T-cell (primary cell): Measurements from ENCODE around the gene LPAR5. TPM values are rescaled to one million over a fixed set of nuclear protein-coding genes. Genes with fewer than 3 reads are reported as not detected.

Source experiments
- ATAC-seq, 4 experiments: fragments of 200-7000 bp in 3 of 4; fragments of 150-1000 bp in 1 of 4; cut with Tn5 transposase; replicated peaks in 1 of 4; 1 replicate in 3 of 4; 2 replicates in 1 of 4; pipeline ENCODE4 v1.10.0; 2021; ENCODE audit warnings: moderate library complexity in 3 of 4, mild to moderate bottlenecking in 2 of 4, moderate number of reproducible peaks in 1 of 4
- CTCF ChIA-PET, 2 donors: fragments of 300-600 bp; sonication (Branson Sonifier 250); formaldehyde crosslinking; loops; one replicate each; lab custom pipeline; 2022; ENCODE audit warnings: antibody characterized with exemption in 2 of 2; lab: Charles Lee
- POLR2A ChIA-PET, 2 donors: fragments of 300-600 bp; sonication (Branson Sonifier 250); formaldehyde crosslinking; loops; one replicate each; lab custom pipeline; 2022; ENCODE audit warnings: antibody characterized with exemption in 2 of 2; lab: Charles Lee
- DNase-seq, 35 experiments: peaks; one replicate each; pipeline versions ENCODE4 v3.0.0 to v3.0.0-alpha.2; 2013 to 2023
- H3K27ac ChIP-seq: one replicate; pipeline ENCODE4 v1.5.1; 2013; ENCODE audit warnings: low read length
- H3K27me3 ChIP-seq, 2 experiments: replicated peaks in 1 of 2; 1 replicate in 1 of 2; 2 replicates in 1 of 2; pipeline versions ENCODE4 v1.6.1 to v1.7.0; 2013; ENCODE audit warnings: low read length in 1 of 2, mixed read lengths in 1 of 2; ENCODE audit not compliant: control insufficient read depth in 2 of 2, insufficient read depth in 2 of 2; ENCODE audit errors: extremely low read depth in 1 of 2
- H3K36me3 ChIP-seq, 2 donors: 1 replicate in 1 of 2; 2 replicates in 1 of 2; pipeline versions ENCODE4 v1.6.1 to v1.7.0; 2013; ENCODE audit warnings: low read length in 1 of 2; ENCODE audit not compliant: control insufficient read depth in 2 of 2, insufficient read depth in 1 of 2; ENCODE audit errors: extremely low read depth in 1 of 2
- H3K4me1 ChIP-seq, 2 experiments: 1 replicate in 1 of 2; 2 replicates in 1 of 2; pipeline versions ENCODE4 v1.6.1 to v1.7.0; 2013; ENCODE audit warnings: low read length in 2 of 2, mixed read lengths in 1 of 2; ENCODE audit not compliant: insufficient read depth in 2 of 2, control insufficient read depth in 1 of 2; ENCODE audit errors: extremely low read depth in 1 of 2
- H3K4me3 ChIP-seq, 2 donors: 1 replicate in 1 of 2; 2 replicates in 1 of 2; pipeline versions ENCODE4 v1.5.1 to v1.7.0; 2013; ENCODE audit warnings: mild to moderate bottlenecking in 2 of 2, low read length in 1 of 2, moderate library complexity in 1 of 2; ENCODE audit not compliant: control insufficient read depth in 1 of 2; ENCODE audit errors: extremely low read depth in 1 of 2
- H3K9me3 ChIP-seq: 2 replicates; pipeline ENCODE4 v1.7.0; 2013
- H3K27ac Mint-ChIP-seq, 2 donors: one replicate each; pipeline ENCODE4 v1.8.0; 2020 to 2021; ENCODE audit warnings: mild to moderate bottlenecking in 2 of 2, mixed read lengths in 2 of 2
- H3K27me3 Mint-ChIP-seq, 2 donors: one replicate each; pipeline ENCODE4 v1.8.0; 2021 to 2022; ENCODE audit warnings: mixed read lengths in 2 of 2
- H3K36me3 Mint-ChIP-seq: one replicate; pipeline ENCODE4 v1.8.0; 2021; ENCODE audit warnings: mixed read lengths
- H3K4me1 Mint-ChIP-seq, 3 donors: one replicate each; pipeline ENCODE4 v1.8.0; 2020 to 2022; ENCODE audit warnings: mixed read lengths in 3 of 3, mild to moderate bottlenecking in 1 of 3
- H3K4me3 Mint-ChIP-seq, 3 donors: one replicate each; pipeline ENCODE4 v1.8.0; 2020 to 2022; ENCODE audit warnings: mild to moderate bottlenecking in 3 of 3, mixed read lengths in 3 of 3, moderate library complexity in 3 of 3
- H3K9me3 Mint-ChIP-seq, 3 donors: one replicate each; pipeline ENCODE4 v1.8.0; 2020 to 2022; ENCODE audit warnings: mixed read lengths in 3 of 3
- WGBS: methylation state at CpG from one replicate; pipeline ENCODE4 v1.1.5; 2013; ENCODE audit warnings: missing lambda C conversion rate; ENCODE audit not compliant: insufficient coverage; 5-methylcytosine and 5-hydroxymethylcytosine counted together
- total RNA-seq, 35 experiments: library from RNA in 6 of 35; stranded (reverse) in 6 of 35; fragments of 120-200 nt in 1 of 35; gene quantifications; one replicate each; pipeline versions ENCODE4 v1.2.1 to v1.2.4 and lab custom pipeline; 2013 to 2026

LPAR5 gene
- total RNA-seq, 5 donors from 2014 or later (not counting 1 experiment from before 2014, with no cell fraction given): 5.8 to 16.0 (median 14.9) TPM

- peaks cover 38 to 59% (median 59%) of the 10 kb centered on the region in 3 donors for H3K4me1 Mint-ChIP-seq
- Histone ChIP-seq H3K36me3 (peaks cover 0 to 4% of the 10 kb centered on the region in 2 donors), H3K4me1 (peaks cover 20 to 39% of the 10 kb centered on the region in 2 experiments), H3K9me3 (no peaks in the 10 kb centered on the region), H3K4me3 (no peak overlapping the region), H3K27ac (peak overlapping the region; percentile 66), H3K27me3 (no peaks in the 10 kb centered on the region)
- peak overlapping the region in 1 of 3 donors; percentile 72 for H3K4me3 Mint-ChIP-seq
- WGBS: 30% methylated on average over 11 of the region's 21 CpGs
- H3K27ac Mint-ChIP-seq: peak overlapping the region; percentile 82 to 90
- peaks cover 1% of the 10 kb centered on the region for H3K36me3 Mint-ChIP-seq
- ATAC-seq (peak; percentile 21 to 41 (median 33)), DNase-seq (peak in 27 of 35 experiments; percentile 22 to 77 (median 48))
- H3K9me3 Mint-ChIP-seq: no peaks in the 10 kb centered on the region
- POLR2A ChIA-PET: interaction anchor here in 1 of 2 donors (0.6 to 1.1 kb wide), 2 partner anchors 47 to 355 kb away, joined by 3 to 4 read pairs; no protein-coding TSS in a partner anchor
- no peaks in the 10 kb centered on the region for H3K27me3 Mint-ChIP-seq
- CTCF ChIA-PET: interaction anchor here (0.7 to 1.0 kb wide), 2 partner anchors 22 to 43 kb away, joined by 3 read pairs; partner anchors contain the start of gene LPAR5 (in 1 of the 2)
Observed at GRCh38 chr12:6613776-6614512, 21.8 kb downstream of the LPAR5 start.

GRCh38 chr12:6613015-6613775 lies 22.6 kb downstream of the LPAR5 start:
- peaks cover 38 to 57% (median 52%) of the 10 kb centered on the region in 3 donors for H3K4me1 Mint-ChIP-seq
- Histone ChIP-seq H3K4me1 (peaks cover 20 to 44% of the 10 kb centered on the region in 2 experiments), H3K27ac (peak overlapping the region; percentile 65), H3K4me3 (no peak overlapping the region), H3K9me3 (no peaks in the 10 kb centered on the region), H3K27me3 (no peaks in the 10 kb centered on the region), H3K36me3 (no peaks in the 10 kb centered on the region)
- 0% methylated on average over 3 of the region's 17 CpGs for WGBS
- H3K27ac Mint-ChIP-seq: peak overlapping the region; percentile 94 to 96
- H3K36me3 Mint-ChIP-seq: no peaks in the 10 kb centered on the region
- no peaks in the 10 kb centered on the region for H3K9me3 Mint-ChIP-seq
- DNase-seq (peak in 4 of 35 experiments; percentile 19 to 55 (median 48)), ATAC-seq (peak; percentile 1 to 23 (median 7))
- peak overlapping the region in 1 of 3 donors; percentile 72 for H3K4me3 Mint-ChIP-seq
- H3K27me3 Mint-ChIP-seq: no peaks in the 10 kb centered on the region
- ChIA-PET CTCF (interaction anchor here in 1 of 2 donors (0.6 to 0.7 kb wide), 2 partner anchors 30 to 44 kb away, joined by 3 to 5 read pairs; no protein-coding TSS in a partner anchor), POLR2A (interaction anchor here (0.5 to 1.1 kb wide), 5 partner anchors 13 to 533 kb away, joined by 3 to 11 read pairs (median 5); no protein-coding TSS in a partner anchor)

- H3K27ac ChIP-seq: peak overlapping the region; percentile 69
- H3K4me3 ChIP-seq: peak overlapping the region in 1 of 2 donors; percentile 54
- no peaks in the 10 kb centered on the region for H3K36me3 ChIP-seq
- no peaks in the 10 kb centered on the region for H3K27me3 ChIP-seq
- H3K36me3 Mint-ChIP-seq: no peaks in the 10 kb centered on the region
- DNase-seq: no peak
- peak in 1 of 4 experiments; percentile 2 for ATAC-seq
- ChIA-PET POLR2A (interaction anchor here (0.6 to 0.7 kb wide), 3 partner anchors 12 to 532 kb away, joined by 6 to 11 read pairs (median 6); no protein-coding TSS in a partner anchor), CTCF (interaction anchor here in 1 of 2 donors (0.6 kb wide), 1 partner anchor 29 kb away, joined by 5 read pairs; no protein-coding TSS in a partner anchor)
- no peaks in the 10 kb centered on the region for H3K27me3 Mint-ChIP-seq
- no peaks in the 10 kb centered on the region for H3K9me3 Mint-ChIP-seq
- H3K4me3 Mint-ChIP-seq: peak overlapping the region; percentile 44 to 72 (median 62)
- WGBS: 37% methylated on average over 7 of the region's 7 CpGs
- H3K9me3 ChIP-seq: no peaks in the 10 kb centered on the region
- peaks cover 35 to 53% (median 47%) of the 10 kb centered on the region in 3 donors for H3K4me1 Mint-ChIP-seq
- H3K27ac Mint-ChIP-seq: peak overlapping the region; percentile 94 to 96
- peaks cover 20 to 46% of the 10 kb centered on the region in 2 experiments for H3K4me1 ChIP-seq
Observed at GRCh38 chr12:6612652-6613014, 23.1 kb downstream of the LPAR5 start.

- ChIA-PET CTCF (no interaction called here), POLR2A (interaction anchor here (0.6 to 0.7 kb wide), 2 partner anchors 16 to 532 kb away, joined by 6 to 11 read pairs; no protein-coding TSS in a partner anchor)
- H3K36me3 ChIP-seq: no peaks in the 10 kb centered on the region
- Mint-ChIP-seq H3K9me3 (no peaks in the 10 kb centered on the region), H3K4me1 (peaks cover 34 to 52% (median 45%) of the 10 kb centered on the region in 3 donors), H3K27ac (peak overlapping the region; percentile 94 to 96), H3K4me3 (peak overlapping the region; percentile 44 to 72 (median 62)), H3K27me3 (no peaks in the 10 kb centered on the region), H3K36me3 (no peaks in the 10 kb centered on the region)
- H3K27ac ChIP-seq: peak overlapping the region; percentile 69
- H3K27me3 ChIP-seq: no peaks in the 10 kb centered on the region
- DNase-seq: peak in 16 of 35 experiments; percentile 22 to 64 (median 36)
- WGBS: 8% methylated on average over 2 of the region's 6 CpGs
- H3K4me3 ChIP-seq: peak overlapping the region in 1 of 2 donors; percentile 54
- no peaks in the 10 kb centered on the region for H3K9me3 ChIP-seq
- peaks cover 20 to 49% of the 10 kb centered on the region in 2 experiments for H3K4me1 ChIP-seq
- peak in 3 of 4 experiments; percentile 20 to 47 (median 36) for ATAC-seq
Observed at GRCh38 chr12:6612247-6612646, 23.5 kb downstream of the LPAR5 start.

- H3K27me3 Mint-ChIP-seq: no peaks in the 10 kb centered on the region
- H3K9me3 Mint-ChIP-seq: no peaks in the 10 kb centered on the region
- WGBS: 68% methylated on average over 7 of the region's 8 CpGs
- H3K27ac Mint-ChIP-seq: no peak overlapping the region
- no peak overlapping the region for H3K4me3 ChIP-seq
- no peaks in the 10 kb centered on the region for H3K27me3 ChIP-seq
- peaks cover 35 to 69% of the 10 kb centered on the region in 2 experiments for H3K4me1 ChIP-seq
- ATAC-seq (peak in 1 of 4 experiments; percentile 0), DNase-seq (peak in 15 of 35 experiments; percentile 27 to 70 (median 35))
- H3K27ac ChIP-seq: peak overlapping the region; percentile 90
- H3K9me3 ChIP-seq: no peaks in the 10 kb centered on the region
- no peak overlapping the region for H3K4me3 Mint-ChIP-seq
- ChIA-PET CTCF (interaction anchor here in 1 of 2 donors (1.0 kb wide), 1 partner anchor 12 kb away, joined by 6 read pairs; no protein-coding TSS in a partner anchor), POLR2A (interaction anchor here in 1 of 2 donors (1.1 kb wide), 1 partner anchor 80 kb away, joined by 7 read pairs; the partner anchor contains the start of gene ZNF384)
- H3K4me1 Mint-ChIP-seq: peaks cover 46 to 54% (median 53%) of the 10 kb centered on the region in 3 donors
- peaks cover under 1% of the 10 kb centered on the region for H3K36me3 Mint-ChIP-seq
- H3K36me3 ChIP-seq: peaks cover 0 to under 1% of the 10 kb centered on the region in 2 donors
Observed at GRCh38 chr12:6608592-6609281, 27.0 kb downstream of the LPAR5 start.
